PFSK-1 (cell line): ENCODE results near the gene ULBP2.

Source experiments
- FOXP2 ChIP-seq: optimal IDR thresholded peaks from 2 replicates; pipeline ENCODE3; 2011; ENCODE audit warnings: borderline replicate concordance, control low read depth, inconsistent platforms; ENCODE audit not compliant: insufficient read depth; ENCODE audit errors: extremely low read length, extremely low read depth
- POLR2AphosphoS5 ChIP-seq: IDR thresholded peaks from 2 replicates; pipeline ENCODE4 v1.6.1; 2012; ENCODE audit warnings: low read depth, mild to moderate bottlenecking, control low read depth, low read length, moderate library complexity
- REST ChIP-seq, 2 experiments: IDR thresholded peaks; 2 replicates each; pipeline versions ENCODE4 v1.6.1 to v1.8.0; 2011 to 2012; ENCODE audit warnings: low read depth in 2 of 2, low read length in 2 of 2, control low read depth in 1 of 2, inconsistent platforms in 1 of 2, mild to moderate bottlenecking in 1 of 2, moderate library complexity in 1 of 2; ENCODE audit not compliant: insufficient read depth in 1 of 2
- SIN3A ChIP-seq: IDR thresholded peaks from 2 replicates; pipeline ENCODE4 v1.6.1; 2012; ENCODE audit warnings: mild to moderate bottlenecking, low read length, moderate library complexity, borderline replicate concordance; ENCODE audit not compliant: insufficient read depth
- TAF1 ChIP-seq: IDR thresholded peaks from 2 replicates; pipeline ENCODE4 v1.6.1; 2012; ENCODE audit warnings: low read length, control low read depth, borderline replicate concordance; ENCODE audit not compliant: insufficient read depth

The ULBP2 gene

GRCh38 chr6:149987602-149988107, 45.8 kb downstream of the ULBP2 start:
- no peak for TF ChIP-seq REST (IDR thresholded peaks at IDR 0.05; ENCODE audit: insufficient read depth in 1 of 2, low read depth in 2 of 2, low read length in 2 of 2)
- no peak for TF ChIP-seq TAF1
- TF ChIP-seq FOXP2: no peak
- no peak for TF ChIP-seq POLR2AphosphoS5
- TF ChIP-seq SIN3A: no peak

- TF ChIP-seq REST (IDR thresholded peaks at IDR 0.05; ENCODE audit: insufficient read depth in 1 of 2, low read depth in 2 of 2, low read length in 2 of 2): no peak
Observed at GRCh38 chr6:149988550-149989346, 46.9 kb downstream of the ULBP2 start.

GRCh38 chr6:149990212-149990660, 48.4 kb downstream of the ULBP2 start:
- TF ChIP-seq REST (IDR thresholded peaks at IDR 0.05; ENCODE audit: insufficient read depth in 1 of 2, low read depth in 2 of 2, low read length in 2 of 2) (no peak), SIN3A (no peak), FOXP2 (no peak), POLR2AphosphoS5 (no peak), TAF1 (no peak)

GRCh38 chr6:149990661-149991471, 49.1 kb downstream of the ULBP2 start:
- TF ChIP-seq POLR2AphosphoS5 (no peak), FOXP2 (no peak), SIN3A (no peak), REST (IDR thresholded peaks at IDR 0.05; ENCODE audit: insufficient read depth in 1 of 2, low read depth in 2 of 2, low read length in 2 of 2) (no peak), TAF1 (no peak)
